ENCODE data around the gene PRR5L. TPM values are rescaled to one million over a fixed set of nuclear protein-coding genes. Genes with fewer than 3 reads are reported as not detected.

PRR5L gene
- total and polyA plus RNA-seq, 2 experiments from 2014 or later = 3.1 to 7.5 TPM

DNA sequence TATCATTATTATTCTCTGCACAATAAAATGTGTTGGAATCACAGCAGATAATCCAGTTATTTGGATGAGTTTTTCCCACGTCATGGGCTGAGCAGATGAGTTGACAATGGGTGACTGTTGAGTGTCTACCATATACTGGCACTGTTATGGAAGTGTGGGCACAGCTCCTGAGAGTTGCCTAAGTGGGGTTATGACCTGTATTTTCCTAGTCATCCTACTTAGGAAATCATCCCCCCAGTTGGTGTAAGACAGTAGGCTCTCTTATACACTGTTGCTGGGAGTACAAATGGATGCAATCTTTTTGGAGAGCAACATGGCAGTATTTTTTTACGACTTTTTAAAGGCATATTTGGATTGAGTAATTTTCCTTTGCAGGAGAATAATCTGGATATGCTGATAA is 147.6 kb downstream of the PRR5L start:
- no peak overlapping the region for H3K4me2 ChIP-seq
- no peaks in the 10 kb centered on the region for H4K20me1 ChIP-seq (ENCODE audit: insufficient read depth, poor library complexity, severe bottlenecking)
- H3K79me2 ChIP-seq = no peaks in the 10 kb centered on the region
- no peaks in the 10 kb centered on the region for H3K4me1 ChIP-seq (ENCODE audit: insufficient read depth)
- no peak overlapping the region for H3K4me3 ChIP-seq
- no peaks in the 10 kb centered on the region for H3K27me3 ChIP-seq
- no peaks in the 10 kb centered on the region for H3K9me2 ChIP-seq (replicated peaks; ENCODE audit: insufficient read depth)
- no peak overlapping the region for H3K27ac ChIP-seq
- H3K9me3 ChIP-seq (ENCODE audit: low read depth) = no peaks in the 10 kb centered on the region
- TF ChIP-seq EZH2phosphoT487 (IDR thresholded peaks at IDR 0.05; ENCODE audit: low read depth, severe bottlenecking, unreplicated experiment) = no peak
- TF ChIP-seq, protein P1, sequence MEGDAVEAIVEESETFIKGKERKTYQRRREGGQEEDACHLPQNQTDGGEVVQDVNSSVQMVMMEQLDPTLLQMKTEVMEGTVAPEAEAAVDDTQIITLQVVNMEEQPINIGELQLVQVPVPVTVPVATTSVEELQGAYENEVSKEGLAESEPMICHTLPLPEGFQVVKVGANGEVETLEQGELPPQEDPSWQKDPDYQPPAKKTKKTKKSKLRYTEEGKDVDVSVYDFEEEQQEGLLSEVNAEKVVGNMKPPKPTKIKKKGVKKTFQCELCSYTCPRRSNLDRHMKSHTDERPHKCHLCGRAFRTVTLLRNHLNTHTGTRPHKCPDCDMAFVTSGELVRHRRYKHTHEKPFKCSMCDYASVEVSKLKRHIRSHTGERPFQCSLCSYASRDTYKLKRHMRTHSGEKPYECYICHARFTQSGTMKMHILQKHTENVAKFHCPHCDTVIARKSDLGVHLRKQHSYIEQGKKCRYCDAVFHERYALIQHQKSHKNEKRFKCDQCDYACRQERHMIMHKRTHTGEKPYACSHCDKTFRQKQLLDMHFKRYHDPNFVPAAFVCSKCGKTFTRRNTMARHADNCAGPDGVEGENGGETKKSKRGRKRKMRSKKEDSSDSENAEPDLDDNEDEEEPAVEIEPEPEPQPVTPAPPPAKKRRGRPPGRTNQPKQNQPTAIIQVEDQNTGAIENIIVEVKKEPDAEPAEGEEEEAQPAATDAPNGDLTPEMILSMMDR (IDR thresholded peaks at IDR 0.05; ENCODE audit: poor library complexity) = no peak
- no peak for TF ChIP-seq EZH2 (IDR thresholded peaks at IDR 0.05; ENCODE audit: borderline replicate concordance)
- no peak for DNase-seq (ENCODE audit: low spot score)
- 88% methylated on average over 2 of the region's 2 CpGs for WGBS (ENCODE audit: low lambda C conversion rate, missing lambda C conversion rate)
- no peaks in the 10 kb centered on the region for H3K36me3 ChIP-seq (replicated peaks; ENCODE audit: insufficient read depth, low read depth)
- H2AFZ ChIP-seq = no peak overlapping the region

DNA sequence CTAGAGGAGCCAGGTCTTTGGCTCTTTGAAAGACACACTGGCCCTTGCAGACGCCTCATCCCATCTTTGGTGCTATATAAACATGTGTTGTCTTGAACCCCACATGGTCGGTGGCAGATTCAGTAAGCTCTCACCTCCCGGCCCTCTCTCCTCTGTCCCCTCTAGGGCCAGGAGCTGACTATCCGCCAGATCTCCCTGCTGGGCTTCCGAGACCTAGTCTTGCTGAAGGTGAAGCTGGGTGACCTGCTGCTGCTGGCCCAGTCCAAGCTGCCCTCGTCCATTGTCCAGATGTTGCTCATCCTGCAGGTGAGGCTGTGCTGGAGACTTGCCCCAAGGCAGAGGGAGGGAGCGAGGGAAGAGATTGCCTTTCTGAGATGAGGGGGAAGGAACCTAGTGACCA is 150.0 kb downstream of the PRR5L start:
- Histone ChIP-seq H3K27me3 (no peaks in the 10 kb centered on the region), H3K36me3 (replicated peaks; ENCODE audit: insufficient read depth, low read depth) (no peaks in the 10 kb centered on the region), H3K27ac (no peak overlapping the region), H3K9me2 (replicated peaks; ENCODE audit: insufficient read depth) (no peaks in the 10 kb centered on the region), H3K9me3 (ENCODE audit: low read depth) (no peaks in the 10 kb centered on the region), H4K20me1 (ENCODE audit: insufficient read depth, poor library complexity, severe bottlenecking) (no peaks in the 10 kb centered on the region), H2AFZ (no peak overlapping the region), H3K4me2 (no peak overlapping the region), H3K4me3 (no peak overlapping the region), H3K79me2 (no peaks in the 10 kb centered on the region), H3K4me1 (ENCODE audit: insufficient read depth) (no peaks in the 10 kb centered on the region)
- DNase-seq (ENCODE audit: low spot score) = no peak
- TF ChIP-seq EZH2phosphoT487 (IDR thresholded peaks at IDR 0.05; ENCODE audit: low read depth, severe bottlenecking, unreplicated experiment) (no peak), EZH2 (IDR thresholded peaks at IDR 0.05; ENCODE audit: borderline replicate concordance) (no peak)
- TF ChIP-seq, protein P1 (IDR thresholded peaks at IDR 0.05; ENCODE audit: poor library complexity) = no peak
- WGBS (ENCODE audit: low lambda C conversion rate, missing lambda C conversion rate) = 94% methylated on average over 7 of the region's 7 CpGs

DNA sequence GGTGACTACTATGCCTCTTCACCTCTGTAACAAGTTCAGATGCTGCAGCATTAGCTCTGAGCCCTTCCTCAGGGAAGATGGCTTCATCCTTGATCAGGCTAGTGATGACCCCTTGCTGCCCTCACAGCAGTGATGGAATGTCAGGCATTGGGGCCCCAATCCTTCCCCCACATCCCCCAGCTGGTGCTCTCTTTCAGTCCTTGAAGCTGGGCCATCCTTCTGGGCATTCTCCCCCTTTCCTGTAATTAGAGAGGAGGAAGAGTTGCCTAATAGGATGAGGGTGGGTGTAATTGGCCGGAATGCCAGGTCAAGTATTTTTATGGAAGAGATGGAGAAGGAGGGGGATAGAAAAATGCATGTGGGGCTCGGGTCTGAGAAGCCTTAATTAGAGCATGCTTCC is 151.4 kb downstream of the PRR5L start:
- H3K4me2 ChIP-seq = no peak overlapping the region
- H3K36me3 ChIP-seq (replicated peaks; ENCODE audit: insufficient read depth, low read depth) = no peaks in the 10 kb centered on the region
- no peak for TF ChIP-seq EZH2 (IDR thresholded peaks at IDR 0.05; ENCODE audit: borderline replicate concordance)
- no peak overlapping the region for H3K27ac ChIP-seq
- H3K4me3 ChIP-seq = no peak overlapping the region
- H3K79me2 ChIP-seq = no peaks in the 10 kb centered on the region
- no peak for DNase-seq (ENCODE audit: low spot score)
- no peaks in the 10 kb centered on the region for H3K9me2 ChIP-seq (replicated peaks; ENCODE audit: insufficient read depth)
- no peaks in the 10 kb centered on the region for H3K27me3 ChIP-seq
- no peaks in the 10 kb centered on the region for H3K9me3 ChIP-seq (ENCODE audit: low read depth)
- H4K20me1 ChIP-seq (ENCODE audit: insufficient read depth, poor library complexity, severe bottlenecking) = no peaks in the 10 kb centered on the region
- peaks cover 6% of the 10 kb centered on the region for H3K4me1 ChIP-seq (ENCODE audit: insufficient read depth)
- WGBS (ENCODE audit: low lambda C conversion rate, missing lambda C conversion rate) = 73% methylated on average over 2 of the region's 2 CpGs
- H2AFZ ChIP-seq = no peak overlapping the region

DNA sequence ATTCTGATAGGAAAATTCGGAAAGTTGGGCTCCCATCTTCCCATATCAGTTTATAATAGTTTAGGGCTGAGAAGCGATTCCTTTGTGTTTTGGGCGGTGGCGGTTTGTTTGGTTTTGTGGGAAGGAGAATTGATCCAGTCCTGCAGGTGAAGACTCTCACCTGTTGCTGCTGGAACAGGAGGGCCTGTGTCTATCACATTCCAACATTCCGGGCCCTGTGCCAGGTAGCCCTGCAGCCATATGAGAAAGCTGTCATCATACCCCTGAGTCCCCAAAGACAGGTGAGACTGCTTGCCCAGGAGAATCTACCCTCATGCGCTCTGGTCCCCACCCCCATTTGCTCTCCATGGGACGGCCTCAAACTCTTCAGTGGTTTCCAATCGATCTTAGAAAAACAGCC is 151.9 kb downstream of the PRR5L start:
- Histone ChIP-seq H3K27ac (no peak overlapping the region), H3K27me3 (no peaks in the 10 kb centered on the region), H4K20me1 (ENCODE audit: insufficient read depth, poor library complexity, severe bottlenecking) (no peaks in the 10 kb centered on the region), H3K79me2 (no peaks in the 10 kb centered on the region), H3K9me3 (ENCODE audit: low read depth) (no peaks in the 10 kb centered on the region), H2AFZ (no peak overlapping the region), H3K4me1 (ENCODE audit: insufficient read depth) (peaks cover 10% of the 10 kb centered on the region), H3K36me3 (replicated peaks; ENCODE audit: insufficient read depth, low read depth) (no peaks in the 10 kb centered on the region), H3K4me2 (no peak overlapping the region), H3K4me3 (no peak overlapping the region), H3K9me2 (replicated peaks; ENCODE audit: insufficient read depth) (no peaks in the 10 kb centered on the region)
- 67% methylated on average over 8 of the region's 8 CpGs for WGBS (ENCODE audit: low lambda C conversion rate, missing lambda C conversion rate)
- TF ChIP-seq EZH2phosphoT487 (IDR thresholded peaks at IDR 0.05; ENCODE audit: low read depth, severe bottlenecking, unreplicated experiment) = no peak
- no peak for TF ChIP-seq EZH2 (IDR thresholded peaks at IDR 0.05; ENCODE audit: borderline replicate concordance)
- TF ChIP-seq, protein P1 (IDR thresholded peaks at IDR 0.05; ENCODE audit: poor library complexity) = no peak
- no peak for DNase-seq (ENCODE audit: low spot score)
